ENCODE results near the gene NDUFS2.
A peak's percentile ranks its signal among the peaks of the same experiment; 100 is the strongest.

Gene NDUFS2

DNA sequence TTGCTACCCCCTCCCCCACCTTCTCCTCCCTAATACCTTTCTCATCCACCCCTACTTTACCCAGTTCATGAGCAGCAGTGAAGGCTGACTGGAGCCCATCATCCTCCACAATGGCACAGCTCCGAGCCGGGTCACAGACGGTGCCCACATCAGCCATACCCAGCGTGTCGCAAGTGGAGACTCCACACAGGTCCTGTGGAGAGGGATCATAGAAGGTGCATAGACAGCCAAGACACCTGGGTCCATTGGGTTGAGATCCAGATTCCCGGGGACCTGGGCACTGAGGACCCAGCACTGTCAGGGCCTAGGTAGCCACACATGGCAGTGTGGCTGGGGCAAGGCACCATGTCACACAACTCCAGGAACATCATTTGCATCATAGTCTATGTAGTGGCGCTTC is 6.1 kb upstream of the NDUFS2 start:
- DNase-seq (ENCODE audit: low spot score), result no peak

DNA sequence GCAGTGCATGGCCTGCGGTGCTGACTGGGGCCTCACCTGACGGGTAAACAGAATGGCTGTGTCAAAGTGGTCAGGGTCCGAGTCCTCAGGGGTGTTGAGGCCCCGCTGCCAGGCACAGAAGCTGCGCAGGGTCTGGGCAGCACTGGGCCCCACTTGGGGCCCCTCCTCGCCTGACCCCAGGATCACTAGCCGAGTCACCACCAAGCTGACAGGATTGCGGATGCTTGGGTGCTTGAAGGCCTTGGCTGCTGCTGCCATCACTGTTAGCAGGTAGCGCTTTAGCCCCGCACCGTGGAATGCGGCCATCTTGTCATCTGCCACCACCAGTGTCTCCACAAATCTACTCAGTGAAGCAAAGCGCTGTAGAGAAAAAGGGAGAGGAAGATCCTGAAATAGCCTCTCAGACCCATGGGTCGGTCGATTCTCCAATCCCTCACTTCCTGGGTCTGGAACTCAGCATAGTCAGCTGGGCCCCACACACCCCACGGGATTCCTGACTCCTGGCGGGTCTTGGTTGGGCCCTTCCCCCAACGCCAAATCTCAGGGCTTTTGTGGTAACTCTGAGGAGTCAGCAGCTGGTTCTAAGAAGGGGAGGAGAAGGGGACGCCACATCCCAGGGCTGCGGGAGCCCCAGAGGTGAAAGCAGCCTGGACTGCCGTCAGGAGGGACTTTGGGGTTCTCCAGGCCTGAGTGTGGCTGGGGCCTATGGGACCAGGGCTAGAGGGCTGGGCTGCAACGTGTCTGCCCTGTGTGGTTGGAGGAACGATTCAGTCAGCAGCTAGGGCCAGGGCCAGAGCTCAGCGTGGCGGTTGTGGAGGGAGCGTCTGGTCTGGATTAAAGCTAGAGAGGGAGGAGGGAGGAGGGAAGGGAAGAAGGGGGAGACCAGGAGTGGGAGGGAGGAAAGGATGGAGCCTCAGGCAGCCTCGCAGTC is 5.4 kb upstream of the NDUFS2 start:
- DNase-seq (ENCODE audit: low spot score), result no peak

DNA sequence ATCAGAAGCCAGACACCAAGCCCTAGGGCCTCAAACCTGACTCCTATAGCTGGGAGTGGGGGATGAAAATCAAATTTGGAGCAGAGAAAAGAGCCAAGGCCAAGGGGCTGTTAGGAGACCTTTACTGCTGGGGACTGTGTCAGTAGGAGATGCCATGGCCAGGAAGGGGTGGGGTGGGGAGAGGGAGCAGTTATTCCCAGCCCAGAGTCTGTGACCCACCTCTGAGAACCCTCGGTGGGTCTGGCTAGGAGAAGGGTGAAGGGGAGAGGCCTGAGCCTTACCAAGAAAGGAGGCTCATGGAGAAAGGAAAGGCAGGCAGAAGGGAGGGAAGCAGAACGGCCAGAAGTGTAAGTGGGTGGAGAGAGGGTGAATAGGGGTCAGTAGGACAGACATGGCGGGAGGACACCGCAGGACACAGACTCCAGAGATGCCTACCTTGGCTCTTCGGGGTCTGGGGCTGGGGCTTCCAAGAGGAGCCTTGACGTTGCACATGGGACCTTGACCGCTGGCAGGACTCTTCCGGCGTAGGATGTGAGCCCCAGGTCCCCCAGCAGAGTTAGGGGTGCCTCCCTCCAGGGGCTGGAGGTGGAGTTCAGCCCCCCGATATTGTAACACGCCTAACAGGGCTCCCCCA is 4.5 kb upstream of the NDUFS2 start:
- no peak for DNase-seq (ENCODE audit: low spot score)

DNA sequence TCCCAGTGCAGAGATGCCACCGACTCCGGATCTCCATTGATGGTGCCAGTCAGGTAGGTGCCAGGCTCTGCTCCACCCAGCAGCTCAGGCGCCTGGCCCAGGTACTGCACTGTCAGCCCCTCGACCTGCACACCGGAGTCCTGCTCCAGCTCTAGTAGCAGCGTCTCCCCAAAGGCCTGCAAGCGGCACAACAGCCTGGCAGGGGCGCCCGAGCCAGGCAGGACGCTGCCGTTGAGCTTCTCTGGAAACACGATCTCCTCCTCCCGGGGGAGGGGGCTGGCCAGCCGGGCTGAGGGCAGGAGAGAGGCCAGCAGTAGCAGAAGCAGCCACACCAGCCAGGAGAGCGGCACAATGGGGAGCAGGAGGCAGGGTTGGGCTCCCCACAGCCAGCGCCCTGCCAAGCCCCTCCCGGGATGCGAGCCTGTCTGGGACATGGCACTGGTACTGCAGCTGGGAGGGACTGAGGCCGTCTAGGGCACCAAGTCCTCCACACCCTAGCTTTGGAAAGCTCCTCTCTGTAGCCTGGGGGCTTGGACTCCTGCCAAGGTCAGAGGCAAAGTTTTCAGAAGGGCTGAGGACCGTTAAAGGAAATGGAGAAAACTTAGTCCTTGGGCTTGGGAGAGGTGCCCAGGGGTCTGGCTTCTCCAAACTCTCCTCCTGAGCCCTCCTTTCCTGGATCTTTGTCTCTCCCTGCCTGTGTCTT is 3.8 kb upstream of the NDUFS2 start:
- no peak for DNase-seq (ENCODE audit: low spot score)

DNA sequence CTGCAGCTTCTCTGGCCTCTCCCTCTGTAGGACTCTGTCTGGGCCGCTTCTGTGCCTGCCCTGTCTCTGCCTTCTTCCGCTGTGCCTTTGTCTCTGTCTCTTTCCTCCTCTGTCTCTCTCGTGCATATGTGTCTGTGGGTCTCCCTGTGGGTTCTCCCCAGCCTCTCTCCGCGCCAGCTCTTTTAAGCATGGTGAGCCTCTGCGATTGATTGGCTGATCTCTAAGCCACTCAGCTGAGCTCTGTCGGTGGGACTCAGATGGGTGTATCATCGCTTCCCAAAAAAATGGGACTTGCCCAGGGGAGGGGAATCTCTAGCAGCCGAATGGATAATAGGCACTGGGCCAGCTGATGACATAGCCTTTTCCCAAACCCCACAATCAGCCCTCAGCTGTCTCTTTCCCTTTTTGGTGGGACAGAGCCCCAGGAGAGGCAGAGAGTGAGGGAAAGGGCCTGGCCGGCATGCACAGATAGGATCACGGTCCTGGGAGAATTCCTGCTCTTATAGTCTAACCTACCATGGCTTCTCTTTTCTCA is 3.2 kb upstream of the NDUFS2 start, which contains the start of gene ADAMTS4:
Gene ADAMTS4, minus strand, starts transcription at position 158 of the 535 bp plus-strand sequence. CDS start 427 bp downstream, outside the sequence.
- DNase-seq (ENCODE audit: low spot score), result peak; percentile 98

DNA sequence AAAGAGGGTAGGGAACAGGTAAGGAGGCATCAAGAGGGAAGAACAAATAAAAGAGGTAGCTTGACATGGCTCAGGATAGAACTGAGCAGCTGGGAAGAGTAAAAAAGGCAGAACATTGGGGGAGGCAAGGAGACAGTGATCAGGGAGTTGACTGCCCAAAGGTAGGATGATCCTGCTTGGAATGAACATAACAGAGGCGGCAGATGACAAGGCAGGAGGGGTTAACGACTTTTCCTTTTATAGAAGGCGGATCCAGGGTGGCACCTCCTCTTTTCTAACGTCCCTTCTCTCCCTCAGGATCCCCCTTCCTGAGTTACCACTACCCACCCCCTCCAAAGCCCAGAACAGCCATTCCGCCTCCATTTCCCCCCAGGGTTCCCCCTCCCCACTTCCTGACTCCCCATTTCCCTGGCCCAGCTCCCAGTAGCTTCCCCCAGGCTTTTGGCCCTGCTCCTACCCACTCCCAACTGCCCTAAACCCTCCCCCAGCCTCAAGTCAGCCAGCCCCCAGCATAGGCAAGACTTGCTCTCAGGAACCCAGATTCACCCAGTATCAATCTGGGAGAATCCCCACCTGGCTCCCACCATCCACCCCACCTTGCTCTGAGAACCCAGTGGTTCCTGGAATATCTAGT is 2.5 kb upstream of the NDUFS2 start:
- peak; percentile 64 for DNase-seq (ENCODE audit: low spot score)

DNA sequence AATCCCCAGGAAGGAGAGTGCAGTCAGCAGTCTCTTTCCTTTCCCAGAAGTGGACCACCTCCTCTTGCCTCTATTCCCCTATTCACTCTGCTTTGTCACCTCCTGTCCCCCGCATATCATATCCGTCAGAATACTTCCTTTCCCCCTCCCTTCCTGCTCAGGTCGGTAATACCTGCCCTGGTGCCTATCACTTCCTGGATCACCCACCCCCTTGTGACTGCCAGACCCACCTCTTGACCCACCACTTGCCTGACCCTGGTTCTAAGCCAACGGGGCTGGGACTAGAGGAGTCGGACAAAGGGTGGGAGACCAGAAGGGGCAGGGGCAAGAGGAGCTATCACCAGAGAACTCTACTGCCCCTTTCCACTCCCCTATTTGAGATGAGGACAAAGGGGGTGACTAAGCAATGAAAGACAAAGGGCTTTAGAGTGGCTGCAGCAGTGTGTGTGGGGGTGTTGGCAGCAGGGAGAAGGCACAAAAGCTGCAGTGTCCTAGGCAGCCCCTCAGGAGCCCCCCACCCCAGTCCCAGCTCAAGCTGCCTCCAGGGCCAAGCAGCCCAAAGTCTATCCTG is 1.7 kb upstream of the NDUFS2 start:
- peak; percentile 97 for DNase-seq (ENCODE audit: low spot score)

DNA sequence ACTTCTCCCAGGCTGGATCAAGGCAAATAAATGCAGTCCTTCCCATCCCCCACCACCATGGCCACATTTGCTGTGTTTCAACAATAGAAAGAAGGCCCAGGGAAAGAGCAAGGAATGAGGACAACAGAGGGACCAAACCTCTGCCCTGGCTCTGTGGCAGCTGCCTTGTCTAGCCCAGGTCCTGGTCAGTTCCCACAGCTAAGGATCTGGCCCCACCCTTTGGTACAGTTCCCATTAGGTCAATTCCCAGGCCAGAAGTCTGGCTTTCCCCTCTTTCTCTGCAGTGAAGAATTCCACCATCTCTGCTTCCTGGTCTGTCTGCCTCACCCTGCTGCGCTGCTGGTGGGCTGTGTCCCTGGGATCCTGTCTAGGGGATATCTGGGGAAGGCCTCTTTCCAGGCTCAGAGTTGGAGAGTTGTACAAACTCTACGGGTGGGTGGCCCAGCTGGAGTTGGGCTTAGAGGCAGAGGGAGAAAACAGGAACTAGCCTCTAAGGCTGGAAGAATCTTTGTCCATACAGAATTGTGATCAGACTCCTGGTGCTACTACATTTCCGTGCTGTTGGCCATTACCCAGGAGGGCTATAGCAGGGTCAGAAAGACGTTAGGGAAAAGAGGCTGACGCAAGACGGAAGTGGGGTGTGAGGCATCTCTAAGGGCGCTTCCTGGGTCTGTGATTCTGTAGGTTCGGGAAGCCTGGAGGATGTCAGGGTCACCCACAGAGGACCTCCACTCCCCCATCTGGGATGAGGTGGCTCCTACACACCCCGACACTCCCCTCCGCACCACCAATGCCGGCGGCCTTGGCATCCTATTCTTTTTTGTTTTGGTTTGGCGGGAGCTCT is 953 bp upstream of the NDUFS2 start:
- peak; percentile 73 for DNase-seq (ENCODE audit: low spot score)

DNA sequence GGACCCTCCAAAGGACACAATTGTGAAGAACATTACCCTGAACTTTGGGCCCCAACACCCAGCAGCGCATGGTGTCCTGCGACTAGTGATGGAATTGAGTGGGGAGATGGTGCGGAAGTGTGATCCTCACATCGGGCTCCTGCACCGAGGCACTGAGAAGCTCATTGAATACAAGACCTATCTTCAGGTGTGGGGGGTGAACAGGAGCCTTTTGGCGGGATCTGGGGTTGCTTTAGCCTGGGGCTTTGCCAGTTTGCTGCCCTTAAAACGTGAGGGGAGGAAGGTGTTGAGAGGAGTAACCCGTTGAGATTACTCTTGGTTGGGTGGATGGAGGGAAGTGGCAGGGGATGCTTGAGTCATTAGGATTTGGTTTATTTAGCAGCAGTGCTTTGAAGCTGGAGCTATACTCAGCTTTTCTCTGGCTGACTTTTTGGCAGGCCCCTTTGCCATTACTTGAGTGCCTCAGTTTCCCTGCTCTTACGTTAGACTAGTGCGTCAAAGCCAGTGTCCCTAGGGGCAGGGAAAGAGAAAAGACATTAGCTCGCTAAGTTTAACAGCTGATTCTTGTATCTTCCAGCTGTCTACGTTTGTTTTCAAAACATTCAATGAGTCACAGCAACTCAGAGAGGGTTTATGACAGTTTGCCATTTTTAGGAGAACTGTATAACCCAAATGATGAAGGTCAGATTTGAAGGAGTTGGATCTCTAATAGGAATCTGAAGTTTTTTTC is 4.4 kb downstream of the NDUFS2 start:
- DNase-seq (ENCODE audit: low spot score), result no peak

DNA sequence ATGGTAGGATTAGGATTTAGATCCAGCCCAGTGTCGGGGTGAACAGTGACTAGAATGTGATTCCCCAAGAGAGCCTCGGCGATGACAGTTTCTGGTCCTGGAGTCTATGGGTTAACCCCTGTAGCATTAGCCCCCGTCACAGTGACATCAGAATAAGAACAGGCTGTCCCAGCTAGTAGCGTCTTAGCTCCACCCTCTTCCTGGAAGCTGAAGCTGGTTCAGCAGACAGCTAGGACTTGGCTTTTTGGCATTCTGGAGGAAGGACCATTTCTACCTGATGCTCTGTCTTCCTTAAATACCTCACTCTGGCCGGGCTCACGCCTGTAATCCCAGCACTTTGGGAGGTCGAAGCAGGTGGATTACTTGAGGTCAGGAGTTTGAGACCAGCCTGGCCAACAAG is 5.0 kb downstream of the NDUFS2 start:
- DNase-seq (ENCODE audit: low spot score), result no peak

DNA sequence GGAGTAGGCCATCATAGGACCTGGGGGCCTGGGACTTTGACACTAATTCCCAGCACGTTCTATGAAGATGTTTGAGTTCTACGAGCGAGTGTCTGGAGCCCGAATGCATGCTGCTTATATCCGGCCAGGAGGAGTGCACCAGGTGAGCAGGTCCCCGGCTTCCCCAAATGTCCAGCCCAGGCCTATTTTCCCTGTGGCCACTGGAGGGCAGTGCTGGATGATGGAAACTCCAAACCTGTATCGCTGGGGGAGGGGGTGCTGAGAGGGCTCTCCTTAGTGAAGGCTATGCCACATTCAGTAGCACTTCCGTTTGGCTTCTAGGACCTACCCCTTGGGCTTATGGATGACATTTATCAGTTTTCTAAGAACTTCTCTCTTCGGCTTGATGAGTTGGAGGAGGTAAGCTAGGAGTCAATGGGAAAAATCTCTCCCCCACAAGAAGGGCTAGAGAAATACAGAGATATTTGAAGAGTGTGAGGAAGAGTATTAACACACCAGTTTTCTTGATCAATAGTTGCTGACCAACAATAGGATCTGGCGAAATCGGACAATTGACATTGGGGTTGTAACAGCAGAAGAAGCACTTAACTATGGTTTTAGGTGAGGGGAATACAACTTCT is 7.7 kb downstream of the NDUFS2 start:
- peak; percentile 78 for DNase-seq (ENCODE audit: low spot score)

DNA sequence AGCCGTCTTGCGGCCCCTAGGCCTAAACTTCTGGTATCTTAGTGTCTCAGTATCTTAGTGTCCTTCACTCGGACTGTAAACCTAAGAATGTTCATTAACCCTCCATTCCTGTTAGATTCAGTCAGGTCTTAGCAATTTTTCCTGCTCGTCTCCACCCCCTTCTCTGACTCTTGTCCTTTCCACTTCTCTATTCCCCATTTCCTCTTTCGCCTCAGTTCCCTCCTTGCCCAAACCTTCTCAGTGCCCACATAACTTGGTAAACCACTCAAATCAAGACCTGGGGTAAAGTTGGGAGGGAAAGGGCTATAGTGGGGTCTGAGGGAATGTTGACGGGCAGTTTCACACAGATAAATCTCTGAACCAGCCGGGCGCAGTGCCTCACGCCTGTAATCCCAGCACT is 12.2 kb downstream of the NDUFS2 start:
- peak; percentile 58 for DNase-seq (ENCODE audit: low spot score)

DNA sequence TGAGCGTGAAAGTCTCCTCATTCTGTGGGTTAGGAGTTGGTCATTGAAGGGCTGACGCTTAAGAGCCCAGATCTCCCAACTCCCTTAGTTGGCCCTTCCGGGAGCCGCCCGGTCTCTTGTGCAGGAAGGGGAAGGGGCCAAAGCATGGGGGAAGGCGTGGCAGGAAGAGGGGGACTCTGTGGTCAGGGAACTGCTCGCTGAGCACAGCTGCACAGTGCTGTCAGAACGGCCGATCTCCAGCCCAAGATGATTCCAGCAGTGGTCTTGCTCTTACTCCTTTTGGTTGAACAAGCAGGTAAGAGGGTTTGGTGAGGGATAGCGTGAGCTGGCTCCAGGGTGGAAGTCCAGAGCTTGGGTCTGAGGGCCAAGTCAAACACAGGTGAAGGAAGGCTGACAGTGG is 12.9 kb downstream of the NDUFS2 start, which contains the start of gene FCER1G:
Gene FCER1G, plus strand, starts transcription at position 220 of the 400 bp plus-strand sequence. Its CDS starts 27 bp downstream, at position 247.
- DNase-seq (ENCODE audit: low spot score), result no peak

DNA sequence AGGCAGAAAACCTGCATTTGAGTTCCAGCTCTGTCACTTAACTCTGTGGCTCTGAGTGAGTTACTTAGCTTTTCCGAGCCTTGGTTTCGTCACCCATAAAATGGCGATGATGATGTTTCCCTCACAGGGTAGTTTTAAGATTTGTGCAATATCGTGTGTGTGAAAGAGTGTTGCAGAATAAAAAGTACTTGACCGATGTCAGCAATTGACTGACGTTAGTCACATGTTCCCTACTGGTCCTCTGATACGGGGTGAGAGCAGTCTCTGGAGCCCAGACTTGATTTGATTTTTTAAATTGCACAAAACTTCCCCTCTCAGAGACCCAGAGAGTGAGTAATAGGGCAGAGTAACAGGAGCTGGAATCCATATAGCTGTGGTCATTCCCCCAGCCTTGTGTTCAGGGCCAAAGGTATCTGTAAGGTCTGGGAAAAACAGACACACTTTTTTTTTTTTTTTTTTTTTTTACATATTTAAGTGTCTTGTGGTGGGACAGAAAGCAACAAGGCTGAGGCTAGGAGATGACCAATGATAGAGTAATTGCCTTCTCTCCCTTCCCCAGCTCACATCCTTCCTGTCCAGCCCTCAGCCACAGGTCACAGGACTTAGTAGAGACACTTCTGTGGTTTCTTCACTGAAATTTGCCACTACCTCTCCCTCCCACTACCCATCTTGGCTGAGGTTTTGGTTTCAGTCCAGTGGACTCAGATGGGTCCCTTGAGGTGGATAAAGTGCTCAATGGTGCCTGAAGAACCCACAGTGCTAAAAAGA is 15.0 kb downstream of the NDUFS2 start:
- peak; percentile 57 for DNase-seq (ENCODE audit: low spot score)

DNA sequence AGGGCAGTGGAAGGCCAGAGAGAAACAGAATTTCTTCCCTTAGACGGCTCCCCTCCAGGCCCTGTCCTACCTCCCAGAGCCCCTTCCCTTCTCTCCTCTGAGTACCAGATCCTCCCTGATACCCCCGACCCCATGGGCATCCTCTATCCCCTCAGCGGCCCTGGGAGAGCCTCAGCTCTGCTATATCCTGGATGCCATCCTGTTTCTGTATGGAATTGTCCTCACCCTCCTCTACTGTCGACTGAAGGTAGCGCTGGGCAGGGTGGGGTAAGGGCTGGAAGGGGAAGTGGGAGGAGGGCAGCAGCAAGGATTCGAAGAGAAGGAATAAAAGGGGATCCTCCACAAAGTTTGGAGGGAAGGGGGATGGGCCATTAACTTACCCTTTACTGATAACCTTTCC is 15.7 kb downstream of the NDUFS2 start:
- DNase-seq (ENCODE audit: low spot score), result no peak

DNA sequence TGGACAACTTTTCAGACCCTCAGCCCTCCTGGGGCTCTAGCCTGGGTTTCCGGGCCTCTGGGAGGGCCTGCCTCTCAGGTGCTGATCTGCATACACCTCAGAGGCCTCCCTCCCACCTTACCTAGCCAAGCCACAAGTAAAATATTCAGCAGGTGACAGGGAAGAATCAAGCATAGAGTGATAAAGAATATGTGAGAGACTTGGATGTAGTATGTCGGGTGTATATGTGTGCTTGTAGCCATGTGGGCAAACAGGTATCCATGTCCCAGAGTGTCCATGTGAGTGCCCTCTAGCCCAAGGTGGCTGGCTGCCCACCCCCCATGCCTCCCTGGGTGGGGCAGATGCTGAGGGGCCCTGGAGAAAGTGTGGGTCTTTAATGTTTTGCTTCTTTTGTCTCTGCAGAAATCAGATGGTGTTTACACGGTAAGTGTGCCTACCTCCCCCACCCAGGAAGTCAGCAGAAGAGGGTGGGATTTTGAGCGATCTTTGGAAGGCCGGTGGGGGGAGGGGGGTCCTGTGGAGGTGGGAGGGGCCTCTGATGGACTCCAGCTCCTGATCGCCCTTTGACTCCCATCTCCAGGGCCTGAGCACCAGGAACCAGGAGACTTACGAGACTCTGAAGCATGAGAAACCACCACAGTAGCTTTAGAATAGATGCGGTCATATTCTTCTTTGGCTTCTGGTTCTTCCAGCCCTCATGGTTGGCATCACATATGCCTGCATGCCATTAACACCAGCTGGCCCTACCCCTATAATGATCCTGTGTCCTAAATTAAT is 16.3 kb downstream of the NDUFS2 start:
- DNase-seq (ENCODE audit: low spot score), result no peak

DNA sequence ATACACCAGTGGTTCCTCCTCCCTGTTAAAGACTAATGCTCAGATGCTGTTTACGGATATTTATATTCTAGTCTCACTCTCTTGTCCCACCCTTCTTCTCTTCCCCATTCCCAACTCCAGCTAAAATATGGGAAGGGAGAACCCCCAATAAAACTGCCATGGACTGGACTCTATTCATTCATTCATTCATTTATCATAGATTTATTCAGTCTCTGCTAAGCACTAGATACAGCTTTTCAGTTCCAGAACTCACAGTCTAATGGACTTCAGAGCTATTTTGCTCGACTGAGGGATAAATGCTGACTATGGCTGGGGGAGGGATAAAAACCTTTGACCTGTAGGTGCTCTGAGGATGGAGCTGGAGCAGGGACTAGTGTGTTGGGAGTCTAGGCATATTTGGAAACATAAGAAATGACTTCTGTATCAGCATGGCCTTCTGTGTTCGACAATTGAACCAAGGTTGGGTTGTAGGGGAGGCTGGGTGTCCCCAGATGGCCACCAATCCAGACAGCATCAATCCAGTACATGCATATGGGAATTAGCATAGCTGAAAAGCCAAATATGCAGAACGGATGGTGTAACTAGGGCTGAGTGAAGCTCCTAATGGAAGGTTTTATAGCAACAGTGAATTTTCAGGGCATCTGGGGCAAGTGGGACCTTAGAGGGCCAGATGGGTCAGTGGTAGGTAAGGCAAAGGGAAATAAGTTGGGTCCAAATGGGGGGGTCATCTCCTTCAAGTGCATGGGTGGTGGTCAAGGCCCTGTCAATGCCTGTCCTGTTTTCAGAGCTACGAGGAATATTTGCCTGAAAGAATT is 17.1 kb downstream of the NDUFS2 start:
- no peak for DNase-seq (ENCODE audit: low spot score)

Measured in pons (tissue), 1 donor.